RWPE1 (cell line): ENCODE data around the gene RFTN1.

Experiments
- CTCF ChIA-PET: fragments of 350-600 bp; sonication (Branson Sonifier 250); formaldehyde crosslinking; extraction: SDS; loops from one replicate; lab custom pipeline; 2021; lab: Yijun Ruan, JAX
- POLR2A ChIA-PET: fragments of 400-600 bp; formaldehyde crosslinking; extraction: SDS; loops from one replicate; lab custom pipeline; 2020; ENCODE audit warnings: antibody characterized with exemption; ENCODE audit not compliant: low non-redundant PET; lab: Yijun Ruan, JAX
- DNase-seq: peaks from one replicate; pipeline ENCODE4 v3.0.0; 2012; ENCODE audit warnings: low spot score
- H3K27ac ChIP-seq: fragments of 450-650 bp; 2 replicates; pipeline ENCODE4 v1.5.1; 2017
- TF ChIP-seq, protein P1 (sequence below): fragments of 450-650 bp; conservative IDR thresholded peaks from 2 replicates; pipeline ENCODE4 v1.5.1; 2017; ENCODE audit warnings: low read depth, mild to moderate bottlenecking

Gene RFTN1

DNA sequence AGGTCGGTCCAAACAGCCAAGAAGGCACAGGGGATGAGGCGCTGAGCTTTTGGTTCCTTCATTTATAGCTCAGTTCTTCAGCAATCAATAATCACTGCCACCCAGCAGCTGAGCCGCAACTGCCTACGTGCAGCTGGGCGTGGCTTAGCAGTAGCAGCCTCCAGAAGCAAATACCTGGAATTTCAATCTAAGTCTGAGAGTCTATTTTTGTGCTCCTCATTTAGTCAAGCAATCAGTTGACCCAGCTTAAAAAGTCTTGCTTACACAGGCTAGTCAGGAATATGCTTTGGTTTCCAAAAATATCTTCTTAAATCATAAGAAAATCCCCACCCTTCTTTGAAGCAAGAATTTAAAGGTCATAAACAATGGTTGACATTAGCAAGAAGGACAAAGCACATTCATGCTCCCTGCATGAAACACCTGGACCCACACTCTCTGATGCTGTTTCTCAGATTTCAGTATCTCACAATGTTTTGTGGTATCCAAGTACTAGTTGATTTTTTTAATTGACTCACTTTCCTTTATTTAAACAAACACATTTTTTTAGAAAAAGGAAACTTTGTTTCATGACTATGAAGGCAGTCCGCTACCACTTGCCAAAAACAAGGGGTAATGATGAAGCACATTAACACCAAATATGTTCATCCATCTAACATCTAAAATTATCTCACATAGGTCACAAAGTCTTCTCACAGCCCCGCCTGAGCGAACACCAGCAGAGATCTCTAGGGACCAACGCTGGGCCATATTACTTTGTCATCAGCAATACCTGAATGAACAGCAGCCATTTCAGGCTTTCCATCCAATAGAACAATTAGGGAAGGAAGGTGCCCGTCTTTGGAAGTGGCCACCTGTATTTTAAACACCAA, 142.4 kb downstream of the RFTN1 start:
- TF ChIP-seq, protein P1, sequence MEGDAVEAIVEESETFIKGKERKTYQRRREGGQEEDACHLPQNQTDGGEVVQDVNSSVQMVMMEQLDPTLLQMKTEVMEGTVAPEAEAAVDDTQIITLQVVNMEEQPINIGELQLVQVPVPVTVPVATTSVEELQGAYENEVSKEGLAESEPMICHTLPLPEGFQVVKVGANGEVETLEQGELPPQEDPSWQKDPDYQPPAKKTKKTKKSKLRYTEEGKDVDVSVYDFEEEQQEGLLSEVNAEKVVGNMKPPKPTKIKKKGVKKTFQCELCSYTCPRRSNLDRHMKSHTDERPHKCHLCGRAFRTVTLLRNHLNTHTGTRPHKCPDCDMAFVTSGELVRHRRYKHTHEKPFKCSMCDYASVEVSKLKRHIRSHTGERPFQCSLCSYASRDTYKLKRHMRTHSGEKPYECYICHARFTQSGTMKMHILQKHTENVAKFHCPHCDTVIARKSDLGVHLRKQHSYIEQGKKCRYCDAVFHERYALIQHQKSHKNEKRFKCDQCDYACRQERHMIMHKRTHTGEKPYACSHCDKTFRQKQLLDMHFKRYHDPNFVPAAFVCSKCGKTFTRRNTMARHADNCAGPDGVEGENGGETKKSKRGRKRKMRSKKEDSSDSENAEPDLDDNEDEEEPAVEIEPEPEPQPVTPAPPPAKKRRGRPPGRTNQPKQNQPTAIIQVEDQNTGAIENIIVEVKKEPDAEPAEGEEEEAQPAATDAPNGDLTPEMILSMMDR, result no peak
- ChIA-PET POLR2A (no interaction called here), CTCF (no interaction called here)
- DNase-seq, result no peak
- no peak overlapping the region for H3K27ac ChIP-seq

DNA sequence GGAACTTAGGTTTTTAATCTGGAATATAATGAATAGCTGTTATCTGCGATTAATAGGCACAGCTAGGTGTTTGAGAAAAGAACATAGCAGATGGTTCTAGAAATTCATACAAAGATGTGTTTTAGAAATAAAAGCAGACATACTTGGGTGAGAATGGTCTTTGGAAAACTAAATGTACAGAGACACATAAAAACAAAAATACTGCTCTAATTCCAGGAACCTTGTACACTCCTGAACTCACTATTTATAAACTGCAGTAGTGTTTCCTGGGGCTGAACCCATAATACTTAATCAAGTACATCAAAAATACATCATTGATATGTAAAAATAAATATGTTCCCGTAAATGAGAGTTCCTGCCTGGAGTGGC, 143.0 kb downstream of the RFTN1 start:
- DNase-seq, result no peak
- no peak overlapping the region for H3K27ac ChIP-seq
- TF ChIP-seq, protein P1, result no peak
- ChIA-PET CTCF (no interaction called here), POLR2A (no interaction called here)

DNA sequence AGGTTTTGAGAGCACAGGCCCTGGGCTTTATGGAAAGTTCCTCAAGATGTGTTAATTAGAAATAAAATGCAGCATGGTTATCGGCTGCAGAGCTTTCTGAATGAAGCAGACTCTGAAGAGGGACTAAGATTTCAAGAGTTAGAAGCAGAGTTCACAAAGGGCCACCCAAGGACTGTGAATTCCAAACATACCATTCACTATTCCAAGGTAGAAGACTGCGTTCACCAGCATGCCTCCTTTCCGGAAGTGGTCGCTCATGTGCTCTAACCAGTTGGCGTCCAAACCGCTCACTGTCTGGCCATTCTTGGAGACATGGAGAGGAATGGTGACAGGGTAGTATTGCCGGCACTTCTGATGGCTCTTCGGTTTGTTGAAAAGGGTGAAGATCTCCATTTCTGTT, 143.6 kb downstream of the RFTN1 start:
- no peak for DNase-seq
- TF ChIP-seq, protein P1, result no peak
- POLR2A ChIA-PET, result no interaction called here
- CTCF ChIA-PET, result interaction anchor here (0.6 kb wide), 1 partner anchor 441 kb away, joined by 7 read pairs; no protein-coding TSS in a partner anchor
- H3K27ac ChIP-seq, result no peak overlapping the region

DNA sequence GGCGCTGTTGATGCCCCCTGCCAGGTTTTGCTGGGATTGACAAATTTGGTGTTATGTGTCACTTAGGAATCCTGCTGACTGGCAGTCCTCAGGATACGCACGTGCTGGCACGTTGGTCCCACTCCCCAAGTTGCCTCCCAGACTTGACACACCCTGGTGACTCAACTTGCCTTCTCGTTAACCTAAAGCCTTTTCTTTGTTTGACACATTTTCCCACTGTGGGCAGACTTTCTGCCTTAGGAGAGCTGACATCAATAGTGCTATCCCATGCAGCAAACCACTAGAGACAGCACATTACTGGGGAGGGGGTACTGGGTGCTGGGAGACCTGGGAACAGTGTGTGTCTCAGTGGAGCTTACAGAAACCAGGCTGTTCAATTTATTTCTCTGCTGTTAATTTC, 144.2 kb downstream of the RFTN1 start:
- ChIA-PET POLR2A (no interaction called here), CTCF (interaction anchor here (0.6 kb wide), 1 partner anchor 440 kb away, joined by 7 read pairs; no protein-coding TSS in a partner anchor)
- TF ChIP-seq, protein P1, result no peak
- H3K27ac ChIP-seq, result no peak overlapping the region
- DNase-seq, result peak; percentile 36

DNA sequence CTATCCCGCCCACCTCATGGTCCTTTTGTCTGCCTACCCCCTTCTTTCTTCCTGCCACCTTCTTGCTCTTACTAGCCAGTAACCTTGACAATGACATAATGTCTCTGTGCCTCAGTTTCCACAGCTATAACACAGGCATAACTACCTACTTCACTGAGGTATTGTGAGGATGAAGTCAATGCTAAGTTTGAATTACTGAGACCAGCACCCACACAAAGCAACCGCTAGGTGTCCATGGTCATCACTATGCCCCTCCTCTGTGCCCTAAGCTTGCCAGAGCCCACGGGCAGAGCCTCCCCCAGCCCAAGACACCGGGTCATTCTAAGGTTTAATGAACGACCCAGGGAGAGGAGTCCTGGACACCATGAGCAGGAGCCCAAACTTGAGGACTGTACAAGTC, 146.9 kb downstream of the RFTN1 start:
- ChIA-PET CTCF (no interaction called here), POLR2A (no interaction called here)
- H3K27ac ChIP-seq, result no peak overlapping the region
- DNase-seq, result no peak
- TF ChIP-seq, protein P1, result no peak

DNA sequence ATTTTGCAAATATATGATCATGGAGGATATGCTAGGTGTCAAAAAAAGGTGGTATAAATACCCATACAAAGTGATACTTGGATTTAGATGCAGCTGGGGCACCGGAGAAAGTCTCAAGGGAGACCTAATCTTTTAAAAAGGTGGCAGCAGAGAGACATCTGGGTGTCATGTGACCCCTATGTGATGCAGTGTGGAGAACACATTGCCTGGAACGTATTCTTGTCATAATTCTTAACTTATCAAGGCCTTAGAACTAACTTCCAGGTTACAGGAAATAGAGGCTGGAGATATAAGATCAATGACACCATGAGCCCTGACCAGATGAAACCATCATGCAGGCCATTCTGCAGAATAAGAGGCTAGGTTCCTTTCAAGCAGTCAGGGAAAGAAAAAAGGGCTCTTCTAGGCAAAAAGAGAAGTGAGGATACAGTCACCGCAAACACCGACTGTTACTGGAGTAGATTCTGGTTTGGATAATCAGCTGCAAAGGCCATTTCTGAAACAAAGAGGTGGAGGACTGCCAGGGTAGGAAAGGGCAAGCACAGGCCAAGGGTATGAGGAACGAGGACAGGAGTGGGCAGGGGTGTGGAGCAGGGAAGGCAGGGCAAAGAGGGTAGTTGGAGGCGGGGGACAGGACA, 147.9 kb downstream of the RFTN1 start:
- DNase-seq, result no peak
- no peak overlapping the region for H3K27ac ChIP-seq
- TF ChIP-seq, protein P1, result no peak
- POLR2A ChIA-PET, result no interaction called here
- CTCF ChIA-PET, result no interaction called here
